ENCODE results near the gene PHLPP1.

GRCh38 chr18:62999392-62999791, 284.1 kb downstream of the PHLPP1 start:
- TF ChIP-seq EZH2 (IDR thresholded peaks at IDR 0.05; ENCODE audit: borderline replicate concordance, low read depth, low read length, poor library complexity, severe bottlenecking) (no peak), CTCF (conservative IDR thresholded peaks at IDR 0.05; ENCODE audit: low read depth, low read length) (no peak)
